GM19455 (cell line): ENCODE measurements around the gene TXNDC11.

Experiments used
- ATAC-seq: cut with Tn5 transposase; IDR thresholded peaks from one replicate; pipeline ENCODE4 v1.9.1; 2021; ENCODE audit not compliant: unreplicated experiment

Gene TXNDC11

DNA sequence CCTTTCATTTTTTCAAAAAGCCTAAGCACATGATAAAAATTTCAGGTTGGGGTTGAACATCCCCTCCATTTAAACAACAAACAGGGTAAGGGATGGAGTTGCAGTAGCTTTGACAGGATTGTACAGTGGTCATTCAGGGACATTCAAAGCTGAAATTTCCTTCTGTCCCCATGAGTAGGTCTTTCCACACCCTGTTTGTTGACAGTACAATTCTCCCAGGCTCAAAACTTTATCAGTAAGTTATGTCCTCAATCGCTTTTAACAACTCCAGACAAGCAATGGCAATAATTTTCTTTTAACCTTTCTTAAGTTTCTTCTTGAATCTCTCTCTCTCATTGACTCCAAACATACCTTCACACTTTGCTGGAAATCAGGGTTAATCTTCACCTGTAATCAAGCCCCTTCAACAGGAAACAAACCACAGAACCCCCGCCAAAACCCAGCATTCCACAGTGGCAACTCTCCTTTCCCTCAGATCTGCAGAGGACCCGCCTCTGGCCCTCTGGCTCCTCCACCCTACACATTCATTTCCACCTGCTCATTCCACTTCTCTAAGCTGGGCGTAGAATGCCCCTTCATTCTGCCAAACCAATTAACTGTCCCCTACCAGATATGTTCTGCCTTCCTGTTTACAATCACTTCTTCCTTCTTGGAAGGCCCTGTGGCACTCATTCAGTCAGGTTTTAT, 20.7 kb downstream of the TXNDC11 start:
- no peak for ATAC-seq

DNA sequence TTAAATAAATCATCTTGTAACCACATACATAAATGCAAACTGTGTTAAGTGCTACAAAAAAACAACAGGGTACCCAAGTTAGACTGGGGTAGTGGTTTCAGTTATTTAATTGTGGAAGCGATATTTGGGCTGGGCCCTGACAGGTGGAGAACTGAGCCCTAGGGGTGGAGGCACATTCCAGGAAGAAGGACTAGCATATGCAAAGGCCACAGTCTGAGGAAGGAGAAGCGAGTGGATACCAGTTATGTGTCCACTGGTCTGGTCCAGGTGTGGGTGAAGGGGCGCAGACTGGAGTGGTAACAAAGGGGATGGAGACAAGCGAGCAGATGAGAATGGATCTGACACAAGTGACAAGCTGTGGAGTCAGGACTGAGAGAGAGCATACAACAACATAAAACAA, 22.9 kb downstream of the TXNDC11 start:
- no peak for ATAC-seq

DNA sequence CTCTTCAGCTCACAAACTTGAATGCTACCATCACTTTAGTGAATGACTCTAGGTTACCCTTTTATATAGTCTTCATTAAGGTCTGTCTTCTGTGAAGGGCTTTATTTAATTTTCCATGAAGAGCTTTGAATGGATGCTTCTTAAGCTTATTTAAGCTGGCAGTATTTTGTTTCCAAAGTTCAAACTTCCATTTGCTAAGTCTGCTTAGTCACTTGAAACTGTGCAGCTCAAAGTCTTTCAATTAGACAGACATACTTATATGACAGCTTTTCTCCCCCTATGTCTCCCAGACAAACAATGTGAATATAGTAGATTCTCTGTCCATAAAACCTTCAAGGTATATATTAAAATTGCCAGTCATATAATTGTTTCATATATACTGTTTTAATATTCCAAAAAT, 23.5 kb downstream of the TXNDC11 start:
- no peak for ATAC-seq

DNA sequence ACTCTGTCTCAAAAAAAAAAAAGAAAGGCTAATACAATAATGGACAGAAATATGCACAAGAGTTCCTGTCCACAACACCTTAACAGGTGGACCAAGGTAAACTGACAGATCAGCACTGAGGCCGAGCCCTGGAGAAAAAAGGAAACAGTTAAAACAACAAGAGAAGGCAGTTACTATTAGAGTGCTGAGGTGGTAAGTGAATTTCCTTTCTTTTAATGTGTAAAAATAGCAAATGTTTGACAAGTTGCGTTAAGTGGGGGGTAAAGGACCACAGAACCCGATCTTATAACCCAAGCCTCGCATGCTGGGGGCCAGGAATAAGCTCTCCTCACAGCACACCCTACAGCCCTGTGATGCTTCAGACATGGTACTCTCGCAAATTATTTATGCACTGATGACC, 24.8 kb downstream of the TXNDC11 start:
- ATAC-seq, result no peak

DNA sequence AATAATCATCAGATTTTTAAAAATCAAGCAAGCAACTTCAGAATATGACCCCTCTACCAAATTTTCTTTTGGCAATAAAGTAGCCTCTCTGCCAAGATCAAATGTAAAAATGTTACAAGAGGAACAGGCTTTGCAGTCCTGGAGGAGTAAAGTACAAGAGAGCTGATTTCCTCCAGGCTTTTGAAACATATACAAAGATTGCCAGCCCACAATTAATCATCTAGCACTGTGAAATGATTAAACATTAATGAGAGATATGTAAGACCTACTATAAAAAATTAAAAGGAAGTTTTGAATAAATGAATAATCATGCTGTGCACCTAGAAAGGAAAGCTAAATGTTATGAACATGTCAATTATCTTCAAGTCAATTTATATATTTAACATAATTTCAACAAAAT, 26.3 kb downstream of the TXNDC11 start:
- ATAC-seq, result no peak

DNA sequence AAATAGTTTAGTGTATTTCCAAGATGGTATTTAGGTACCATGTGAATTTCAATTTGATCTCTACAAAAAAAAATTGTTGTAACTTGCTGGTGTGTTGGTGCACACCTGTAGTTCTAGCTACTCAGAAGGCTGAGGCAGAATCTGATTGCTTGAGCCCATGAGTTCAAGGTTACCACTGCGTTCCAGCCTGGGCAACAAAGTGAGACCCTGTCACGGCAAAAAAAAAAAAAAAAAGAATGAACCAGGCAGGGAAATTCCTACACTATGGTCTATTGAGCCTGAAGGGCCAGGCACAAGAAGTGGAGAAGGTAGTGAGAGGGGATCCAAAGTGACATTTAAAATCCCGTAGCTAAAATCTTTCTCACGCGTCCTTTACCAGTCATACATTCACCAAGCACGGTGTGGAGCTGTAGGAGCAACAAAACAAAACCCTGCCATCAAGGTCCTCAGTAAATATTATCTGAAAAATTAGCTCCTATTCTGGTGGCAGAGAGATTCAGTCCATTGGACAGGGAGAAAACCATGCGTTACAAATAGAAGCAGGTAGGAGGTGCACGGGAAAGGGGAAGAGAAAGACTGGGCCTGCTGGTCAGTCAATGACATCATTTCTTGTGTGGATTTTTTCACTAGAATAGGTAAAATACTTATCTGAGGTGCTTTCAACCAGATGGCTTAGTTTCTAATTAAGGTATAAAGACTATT, 27.3 kb downstream of the TXNDC11 start:
- no peak for ATAC-seq

DNA sequence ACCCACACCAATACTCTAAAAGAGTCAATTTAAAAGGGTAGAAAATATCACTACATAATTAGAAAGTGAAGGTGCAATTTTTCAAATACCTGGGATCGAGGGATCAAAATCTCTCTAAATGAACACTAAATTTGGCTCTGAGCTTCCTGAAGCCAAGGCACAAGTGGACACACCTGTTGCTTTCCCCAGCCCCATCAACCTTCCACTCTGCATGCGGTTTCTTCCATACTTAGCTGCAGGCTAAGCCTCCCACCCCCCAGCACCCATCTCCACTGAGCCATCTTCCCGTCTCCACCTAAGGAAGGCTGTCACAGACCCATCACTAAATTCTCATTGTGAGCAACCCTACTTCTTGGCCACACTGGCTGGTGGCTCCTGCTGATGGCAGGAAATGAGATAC, 30.5 kb downstream of the TXNDC11 start:
- ATAC-seq, result no peak

DNA sequence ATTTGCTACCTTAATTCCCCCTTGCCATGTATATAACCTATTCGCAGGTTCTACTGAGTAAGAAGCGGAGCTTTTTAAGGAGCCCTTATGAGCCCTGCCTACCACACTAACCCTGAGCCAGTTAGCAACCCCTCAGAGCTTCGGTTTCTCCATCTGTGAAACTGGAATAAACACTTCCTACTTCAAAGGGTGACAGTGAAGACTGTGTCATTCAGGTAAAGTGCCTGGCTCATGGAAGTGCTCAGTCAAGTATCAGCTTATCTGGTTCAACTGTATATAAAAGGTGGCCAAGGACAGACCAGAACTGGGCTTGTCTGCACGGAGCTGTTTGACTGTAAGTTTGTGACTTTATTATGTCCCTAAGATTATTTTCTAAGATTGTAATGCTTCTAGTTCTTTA, 31.0 kb downstream of the TXNDC11 start:
- no peak for ATAC-seq

DNA sequence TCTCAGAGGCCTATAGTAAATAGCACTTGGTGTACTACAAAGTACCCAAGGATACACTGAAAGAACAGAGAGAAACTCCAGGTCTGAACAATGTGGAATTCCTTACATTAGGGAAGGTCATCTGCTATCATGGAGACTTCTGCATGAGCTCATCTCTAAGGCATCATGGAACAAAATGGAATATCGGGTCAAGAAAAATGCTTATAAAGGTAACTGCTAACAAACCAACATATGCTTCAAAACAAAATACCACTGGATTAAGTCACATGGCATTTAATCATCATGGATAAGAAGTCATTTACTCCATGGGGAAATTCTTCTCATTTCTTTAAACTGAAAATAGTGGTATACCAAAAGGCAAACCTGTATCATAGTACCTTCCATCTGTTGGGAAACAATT, 34.2 kb downstream of the TXNDC11 start:
- ATAC-seq, result no peak

DNA sequence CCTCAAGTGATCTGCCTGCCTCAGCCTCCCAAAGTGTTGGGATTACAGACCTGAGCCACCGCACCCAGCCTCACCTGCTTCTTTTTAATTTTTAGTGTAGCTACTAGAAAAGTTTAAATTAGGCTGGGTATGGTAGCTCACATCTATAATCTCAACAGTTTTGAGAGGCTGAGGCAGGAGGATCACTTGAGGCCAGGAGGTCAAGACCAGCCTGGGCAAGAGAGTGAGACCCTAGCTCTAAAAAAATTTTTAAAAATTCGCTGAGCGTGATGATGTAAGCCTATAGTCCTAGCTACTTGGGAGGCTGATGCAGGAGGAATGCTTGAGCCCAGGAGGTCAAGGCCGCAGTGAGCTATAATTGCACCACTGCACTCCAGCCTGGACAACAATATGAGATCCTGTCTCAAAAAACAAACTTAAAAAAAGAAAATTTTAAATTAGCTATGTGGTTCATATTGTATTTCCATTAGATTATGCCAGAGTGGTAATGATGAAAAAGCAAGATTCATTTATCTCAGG, 34.9 kb downstream of the TXNDC11 start:
- no peak for ATAC-seq

DNA sequence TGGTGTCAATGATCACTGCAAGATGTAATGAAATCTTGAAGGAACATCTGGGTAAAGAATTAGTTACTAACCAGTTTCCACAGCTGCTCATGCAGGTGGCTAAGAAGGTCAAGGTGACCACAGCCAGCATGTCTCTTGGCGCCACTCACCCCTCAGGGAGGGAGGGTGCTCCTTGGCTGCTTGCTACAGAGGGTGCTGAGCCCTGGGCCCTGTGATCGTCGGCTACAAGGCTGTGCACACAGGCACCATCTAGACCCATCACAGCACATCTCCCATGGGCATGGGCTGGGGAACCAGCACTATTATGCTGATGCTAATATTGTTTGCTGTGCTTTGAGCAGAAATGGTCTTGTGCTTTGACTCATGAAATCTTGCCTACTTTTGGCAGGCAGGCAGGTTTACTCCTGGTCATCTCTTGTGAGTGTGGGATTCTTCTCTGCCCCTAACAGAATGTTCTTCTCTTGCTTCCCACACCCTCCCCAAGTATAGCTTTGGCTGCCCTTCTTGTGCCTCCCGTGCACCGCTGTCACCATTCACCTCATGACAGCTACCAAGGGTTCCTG, 36.4 kb downstream of the TXNDC11 start:
- ATAC-seq, result no peak

DNA sequence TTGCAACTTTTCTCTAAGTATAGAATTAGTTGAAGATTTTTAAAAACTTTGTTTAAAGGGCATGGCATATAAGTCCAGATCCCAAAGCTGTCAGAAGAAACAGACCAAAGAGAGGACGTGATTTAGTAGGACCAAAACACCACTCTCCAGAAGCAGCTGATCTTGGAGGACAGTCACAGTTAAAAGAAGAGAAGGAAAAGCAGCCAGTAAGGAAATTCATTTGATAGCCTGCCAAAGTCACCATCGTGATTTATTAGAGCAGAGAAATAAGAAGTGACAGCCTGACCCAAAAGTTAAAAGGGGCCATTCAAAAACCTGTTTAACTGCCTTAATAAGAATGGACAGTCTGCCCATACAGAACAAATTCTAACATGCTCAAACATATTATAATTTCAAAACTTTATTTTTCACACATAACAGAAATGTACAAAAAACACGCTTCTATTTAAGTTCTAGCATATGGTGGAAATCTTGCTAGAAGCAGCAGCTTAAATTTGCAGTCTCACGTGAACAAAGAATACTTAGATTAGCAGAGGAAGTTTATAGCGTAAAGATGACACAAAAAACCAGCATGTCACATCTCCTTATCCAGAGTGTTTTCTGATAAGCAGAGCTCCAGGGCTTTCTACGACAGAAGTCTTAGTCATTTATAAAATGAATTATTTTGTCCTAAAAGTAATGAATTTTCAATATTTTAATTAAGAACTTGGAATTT, 37.2 kb downstream of the TXNDC11 start:
- ATAC-seq, result no peak

DNA sequence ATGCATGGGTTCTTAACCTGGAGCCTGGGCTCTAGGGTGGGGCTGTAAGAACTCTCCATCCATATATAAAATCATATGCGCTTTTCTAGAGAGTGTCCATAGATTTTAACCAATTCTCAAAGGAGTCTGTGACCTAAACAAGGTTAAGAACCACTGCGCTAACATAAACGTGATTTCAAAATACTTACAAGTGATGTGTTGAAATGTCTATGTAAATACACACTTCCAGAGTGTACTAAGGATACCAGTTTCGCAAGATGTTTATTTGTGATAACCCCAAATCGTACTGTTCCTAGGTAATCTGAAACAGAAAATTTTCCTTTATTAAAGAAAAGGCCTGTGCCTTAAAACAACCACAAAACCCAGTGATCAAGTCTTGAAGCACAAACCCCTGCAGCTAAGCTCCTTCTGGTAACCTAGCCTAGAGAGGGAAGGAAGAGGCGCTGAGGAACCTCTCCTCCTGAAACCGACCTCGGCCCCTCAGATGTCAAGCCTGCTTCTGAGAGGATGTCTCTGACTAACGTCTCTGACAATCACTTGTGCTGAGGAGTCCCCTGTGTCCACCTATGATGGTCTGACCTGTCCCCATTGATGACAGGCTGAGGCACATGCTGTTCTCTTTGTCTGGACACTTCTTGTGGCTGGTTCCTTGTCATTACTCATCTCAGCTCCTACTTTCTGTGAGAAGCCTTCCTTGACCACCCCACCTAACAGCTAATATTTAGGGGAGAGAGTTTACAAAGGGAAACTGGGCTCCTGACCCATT, 42.2 kb downstream of the TXNDC11 start:
- no peak for ATAC-seq

DNA sequence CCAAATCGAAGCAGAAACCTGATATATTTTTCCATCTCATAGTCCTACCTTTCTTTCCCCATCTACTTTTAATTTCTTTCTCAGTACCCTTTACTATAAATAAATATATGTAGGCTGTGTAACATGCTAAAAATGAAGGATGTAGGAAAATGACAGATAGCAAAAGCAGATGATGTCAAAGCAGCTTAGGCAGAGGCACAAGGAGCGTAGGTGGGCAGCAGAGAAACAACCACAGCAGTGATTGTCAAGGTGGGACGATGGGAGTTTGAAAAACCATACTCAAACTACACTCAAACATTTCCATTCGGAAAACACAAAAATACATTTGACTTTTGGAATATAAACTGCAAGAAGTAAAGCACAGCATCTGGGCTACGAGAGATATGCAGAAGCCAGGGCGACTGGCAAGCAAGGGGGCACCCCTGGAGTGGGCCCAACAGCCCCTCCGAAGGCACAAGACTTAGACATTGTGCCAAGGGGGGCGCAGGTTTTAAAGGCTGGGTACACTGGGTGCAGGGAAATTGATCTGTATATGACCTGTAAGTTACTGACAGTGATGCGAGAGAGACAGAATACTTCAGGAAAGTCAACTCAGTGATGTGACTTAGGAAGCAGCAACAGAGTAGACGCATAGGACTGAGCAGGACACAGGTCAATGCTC, 43.3 kb downstream of the TXNDC11 start:
- no peak for ATAC-seq

DNA sequence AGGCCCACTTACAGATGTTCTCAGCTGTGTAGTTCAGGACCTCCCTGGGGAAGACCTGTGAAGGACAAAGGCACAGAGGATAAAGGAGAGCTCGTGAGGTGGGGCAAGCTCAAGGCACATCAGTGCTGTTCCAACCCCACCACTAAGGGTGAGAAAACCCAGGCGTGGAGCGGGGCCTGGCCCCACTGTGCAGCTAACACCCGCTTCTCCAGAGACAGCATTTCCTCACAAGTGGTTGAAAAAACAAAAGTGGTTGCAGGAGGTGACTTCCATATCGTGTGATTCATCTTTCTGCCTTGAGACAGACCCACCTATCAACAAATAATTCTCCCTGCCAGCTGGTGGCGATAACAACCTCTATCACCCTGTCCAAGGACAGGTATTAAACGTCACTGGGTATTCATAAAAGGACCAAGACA, 44.4 kb downstream of the TXNDC11 start:
- no peak for ATAC-seq

DNA sequence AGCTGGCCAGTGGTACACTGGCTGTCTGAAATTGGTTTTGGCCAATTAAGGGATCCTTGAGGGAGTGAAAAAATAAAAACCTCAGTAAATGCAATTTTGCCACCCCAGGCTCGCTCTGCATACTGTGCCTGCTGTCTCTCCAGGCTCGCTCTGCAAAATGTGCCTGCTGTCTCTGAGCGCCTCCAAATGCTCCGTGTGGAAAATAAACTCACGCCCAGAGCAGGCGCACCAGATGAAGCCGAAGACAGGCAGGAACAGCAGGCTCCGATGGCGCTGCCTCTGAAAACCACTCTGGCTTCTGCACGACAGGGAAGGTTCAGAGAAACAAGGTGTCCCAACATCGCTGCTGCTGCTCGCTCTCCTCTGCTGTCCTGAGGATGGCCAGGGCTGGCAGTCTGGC, 45.3 kb downstream of the TXNDC11 start:
- no peak for ATAC-seq

DNA sequence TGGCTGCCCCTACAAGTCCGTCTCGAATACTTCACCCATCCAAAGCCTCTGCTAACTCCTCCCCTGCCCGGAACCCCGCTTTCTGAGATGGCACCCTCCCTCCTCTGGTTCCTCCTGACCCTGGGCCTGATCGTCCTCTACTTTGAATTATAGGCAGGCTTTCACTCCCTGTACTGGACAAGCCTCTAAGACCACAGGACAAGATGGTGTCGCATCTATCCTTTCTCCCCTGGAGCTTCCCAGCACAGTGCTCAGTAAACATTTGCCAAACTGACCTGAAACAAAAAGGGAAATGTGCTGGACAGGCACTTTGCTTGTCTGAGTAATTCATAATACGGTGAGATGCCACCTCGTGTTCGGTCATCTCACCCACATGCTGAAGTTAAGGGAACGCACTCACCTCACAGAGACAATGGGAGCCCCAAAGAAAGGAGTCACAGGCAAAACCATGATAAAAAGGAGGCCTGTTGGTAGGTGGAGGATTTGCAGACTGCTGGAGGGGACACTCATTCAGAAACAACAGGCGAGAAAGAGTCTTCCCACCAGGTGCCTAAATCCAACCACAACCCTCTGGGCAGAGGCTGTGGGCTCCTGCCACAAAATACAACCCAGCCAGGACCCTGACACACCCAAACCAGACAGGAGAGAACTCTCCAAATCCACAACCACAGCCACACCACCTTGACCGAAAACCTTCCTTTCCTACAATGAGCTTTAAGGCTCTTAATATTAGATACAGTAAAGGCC, 46.2 kb downstream of the TXNDC11 start:
- no peak for ATAC-seq

DNA sequence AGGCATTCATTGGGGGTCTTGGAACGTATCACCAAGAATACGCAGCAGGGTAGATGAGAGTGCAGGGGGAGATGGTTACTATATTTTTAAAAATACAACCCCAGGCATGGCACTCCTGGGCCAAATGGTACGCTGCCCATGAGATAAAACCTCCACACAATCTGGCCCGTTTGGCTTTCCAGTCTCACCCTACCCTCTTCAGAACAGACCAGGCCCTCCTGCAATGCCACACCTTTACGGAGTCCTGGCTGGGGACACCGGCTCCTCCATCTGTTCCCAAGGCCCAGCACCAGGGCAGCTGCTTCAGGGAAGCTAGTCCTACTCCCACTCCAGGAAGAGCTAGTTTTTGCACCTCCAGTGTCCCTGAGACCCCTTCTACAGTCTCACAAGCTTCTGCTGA, 50.0 kb downstream of the TXNDC11 start:
- ATAC-seq, result no peak

DNA sequence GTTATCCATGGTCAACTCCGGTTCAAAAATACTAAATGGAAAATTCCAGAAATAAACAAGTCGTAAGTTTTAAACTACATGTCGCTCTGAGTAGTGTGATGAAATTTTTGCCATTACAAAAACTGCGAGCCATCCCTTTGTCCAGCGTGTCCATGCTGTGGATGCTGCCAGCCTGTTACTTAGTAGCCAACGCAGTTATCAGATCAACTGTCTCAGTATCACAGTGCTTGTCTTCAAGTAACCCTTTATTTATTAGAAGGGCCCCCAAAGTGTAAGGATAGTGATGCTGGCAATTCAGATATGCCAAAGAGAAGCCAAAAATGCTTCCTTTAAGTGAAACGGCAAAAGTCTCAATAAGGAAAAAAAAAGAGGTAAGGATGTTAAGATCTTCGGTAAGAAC, 50.5 kb downstream of the TXNDC11 start:
- no peak for ATAC-seq

DNA sequence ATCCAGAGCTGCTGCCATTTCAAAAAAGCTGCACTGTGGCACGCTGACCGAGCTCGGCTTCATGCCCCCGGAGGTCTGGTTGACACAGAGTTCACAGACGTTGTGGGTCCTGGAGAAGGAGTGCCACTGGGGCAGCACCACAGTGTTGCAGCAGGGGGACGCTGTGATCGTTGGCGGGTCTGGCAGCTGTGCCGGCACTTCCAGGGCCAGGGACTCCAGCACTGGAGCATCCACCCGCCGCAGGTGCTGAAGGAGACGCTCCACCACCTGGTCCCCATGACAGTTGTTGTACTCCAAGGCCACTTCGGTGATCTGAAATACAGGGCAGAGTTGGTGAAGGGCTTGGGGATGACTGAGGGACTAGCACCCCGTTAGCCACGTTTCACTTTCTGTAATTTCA, 50.9 kb downstream of the TXNDC11 start:
- no peak for ATAC-seq
